ENCODE measurements around the gene GCLC. TPM values are rescaled to one million over a fixed set of nuclear protein-coding genes. Genes with fewer than 3 reads are reported as not detected.
A peak's percentile ranks its signal among the peaks of the same experiment; 100 is the strongest.

Gene GCLC
- total and polyA plus RNA-seq, 12 donors, result 7.3 to 116 (median 37.9) TPM

GRCh38 chr6:53465732-53466131 lies 79.2 kb downstream of the GCLC start:
- peak in 3 of 7 donors; percentile 23 to 81 (median 28) for DNase-seq
- Histone ChIP-seq H3K9me3 (replicated peaks in 1 of 3) (no peaks in the 10 kb centered on the region), H3K27me3 (no peaks in the 10 kb centered on the region), H3K4me1 (replicated peaks in 1 of 2) (peaks cover 8 to 11% of the 10 kb centered on the region in 2 donors), H3K27ac (peak overlapping the region; percentile 18 to 92 (median 72)), H3K36me3 (replicated peaks in 1 of 2) (no peaks in the 10 kb centered on the region), H3K4me3 (no peak overlapping the region)
- WGBS, 4 donors, result 74 to 81% (median 78%) methylated on average over 5 of the region's 5 CpGs
- intact Hi-C loops (cut with DNase I), result no loop called here
- no peak for TF ChIP-seq POLR2A (IDR thresholded peaks at IDR 0.05)
- TF ChIP-seq, protein P1, sequence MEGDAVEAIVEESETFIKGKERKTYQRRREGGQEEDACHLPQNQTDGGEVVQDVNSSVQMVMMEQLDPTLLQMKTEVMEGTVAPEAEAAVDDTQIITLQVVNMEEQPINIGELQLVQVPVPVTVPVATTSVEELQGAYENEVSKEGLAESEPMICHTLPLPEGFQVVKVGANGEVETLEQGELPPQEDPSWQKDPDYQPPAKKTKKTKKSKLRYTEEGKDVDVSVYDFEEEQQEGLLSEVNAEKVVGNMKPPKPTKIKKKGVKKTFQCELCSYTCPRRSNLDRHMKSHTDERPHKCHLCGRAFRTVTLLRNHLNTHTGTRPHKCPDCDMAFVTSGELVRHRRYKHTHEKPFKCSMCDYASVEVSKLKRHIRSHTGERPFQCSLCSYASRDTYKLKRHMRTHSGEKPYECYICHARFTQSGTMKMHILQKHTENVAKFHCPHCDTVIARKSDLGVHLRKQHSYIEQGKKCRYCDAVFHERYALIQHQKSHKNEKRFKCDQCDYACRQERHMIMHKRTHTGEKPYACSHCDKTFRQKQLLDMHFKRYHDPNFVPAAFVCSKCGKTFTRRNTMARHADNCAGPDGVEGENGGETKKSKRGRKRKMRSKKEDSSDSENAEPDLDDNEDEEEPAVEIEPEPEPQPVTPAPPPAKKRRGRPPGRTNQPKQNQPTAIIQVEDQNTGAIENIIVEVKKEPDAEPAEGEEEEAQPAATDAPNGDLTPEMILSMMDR (IDR thresholded peaks at IDR 0.05), result no peak

DNA sequence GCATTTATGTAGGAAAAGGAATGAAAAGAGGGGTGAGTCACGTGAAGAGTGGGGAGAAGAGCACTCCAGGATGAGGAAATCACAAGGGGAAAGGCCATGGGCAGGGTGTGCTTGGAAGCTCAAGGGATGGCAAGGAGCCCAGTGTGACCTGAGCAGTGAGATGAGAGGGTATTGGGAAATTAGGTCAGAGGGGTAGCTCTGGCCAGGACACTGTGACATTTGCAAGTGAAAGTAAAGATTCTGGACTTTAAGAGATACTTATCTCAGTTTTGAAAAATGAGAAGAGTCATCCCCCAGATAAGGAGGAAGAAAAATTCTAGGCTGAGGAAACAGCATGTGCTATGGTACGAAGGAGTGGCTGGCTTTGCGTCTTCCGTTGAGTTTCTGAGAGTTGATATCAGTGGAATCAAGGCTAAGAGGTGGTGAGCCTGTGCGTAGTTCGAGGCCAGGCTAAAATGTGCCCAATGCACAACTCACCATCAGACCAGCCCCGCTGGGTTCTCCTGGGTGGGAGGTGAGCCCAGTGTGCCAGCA lies 79.9 kb downstream of the GCLC start:
- no peaks in the 10 kb centered on the region for H3K27me3 ChIP-seq
- peak overlapping the region; percentile 49 to 92 (median 72) for H3K27ac ChIP-seq
- intact Hi-C loops (cut with DNase I), result no loop called here
- peak; percentile 72 to 98 (median 96) for DNase-seq
- H3K4me1 ChIP-seq (replicated peaks in 1 of 2), result peaks cover 8 to 11% of the 10 kb centered on the region in 2 donors
- TF ChIP-seq, protein P1 (IDR thresholded peaks at IDR 0.05), result no peak
- no peak for TF ChIP-seq POLR2A (IDR thresholded peaks at IDR 0.05)
- H3K4me3 ChIP-seq, result no peak overlapping the region
- 23 to 51% (median 28%) methylated on average over 7 of the region's 7 CpGs for WGBS, 4 donors
- H3K36me3 ChIP-seq (replicated peaks in 1 of 2), result no peaks in the 10 kb centered on the region
- no peaks in the 10 kb centered on the region for H3K9me3 ChIP-seq (replicated peaks in 1 of 3)

DNA sequence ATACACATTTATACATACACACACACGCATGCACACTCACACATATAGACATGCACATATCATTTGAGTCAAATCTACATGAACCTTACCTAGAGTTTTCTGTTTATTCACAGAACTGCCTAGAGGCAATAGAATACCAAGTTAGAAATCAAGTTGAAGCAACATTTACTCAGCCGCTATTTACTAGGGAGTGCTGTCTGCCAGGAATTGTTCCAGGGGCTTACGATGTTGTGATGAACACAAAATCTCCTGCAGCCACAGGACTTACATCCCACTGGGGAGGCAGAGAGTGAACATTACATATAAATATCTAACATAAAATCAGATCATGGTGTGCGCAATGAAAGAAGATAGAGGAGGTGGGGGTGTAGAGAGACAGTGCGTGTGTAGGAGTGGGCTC lies 80.4 kb downstream of the GCLC start:
- peaks cover 8 to 11% of the 10 kb centered on the region in 2 donors for H3K4me1 ChIP-seq (replicated peaks in 1 of 2)
- intact Hi-C loops (cut with DNase I), result no loop called here
- H3K27ac ChIP-seq, result peak overlapping the region; percentile 49 to 92 (median 72)
- H3K9me3 ChIP-seq (replicated peaks in 1 of 3), result no peaks in the 10 kb centered on the region
- 57 to 71% (median 63%) methylated on average over 5 of the region's 5 CpGs for WGBS, 4 donors
- no peaks in the 10 kb centered on the region for H3K27me3 ChIP-seq
- no peak overlapping the region for H3K4me3 ChIP-seq
- DNase-seq, result peak in 1 of 7 donors; percentile 9
- H3K36me3 ChIP-seq (replicated peaks in 1 of 2), result no peaks in the 10 kb centered on the region
- TF ChIP-seq, protein P1 (IDR thresholded peaks at IDR 0.05), result no peak
- no peak for TF ChIP-seq POLR2A (IDR thresholded peaks at IDR 0.05)

- no peaks in the 10 kb centered on the region for H3K9me3 ChIP-seq (replicated peaks in 1 of 3)
- intact Hi-C loops (cut with DNase I), result no loop called here
- WGBS, 4 donors, result 61 to 75% (median 64%) methylated on average over 5 of the region's 5 CpGs
Measured at GRCh38 chr6:53461696-53462095, 83.2 kb downstream of the GCLC start.

More at GRCh38 chr6:53461696-53462095, 83.2 kb downstream of the GCLC start:
- no peaks in the 10 kb centered on the region for H3K27me3 ChIP-seq
- H3K36me3 ChIP-seq (replicated peaks in 1 of 2), result no peaks in the 10 kb centered on the region
- H3K27ac ChIP-seq, result no peak overlapping the region
- no peak overlapping the region for H3K4me3 ChIP-seq
- no peak for TF ChIP-seq POLR2A (IDR thresholded peaks at IDR 0.05)
- TF ChIP-seq, protein P1 (IDR thresholded peaks at IDR 0.05), result no peak
- no peak for DNase-seq
- peaks cover 6 to 8% of the 10 kb centered on the region in 2 donors for H3K4me1 ChIP-seq (replicated peaks in 1 of 2)

Data from adrenal gland (tissue), 12 donors.